SK-N-SH (cell line): ENCODE data around the gene TCF3.
A peak's percentile ranks its signal among the peaks of the same experiment; 100 is the strongest.

ENCODE experiments used
- CTCF ChIP-seq: fragments of 200-600 bp; sonication (generic); IDR thresholded peaks from 2 replicates; pipeline ENCODE4 v1.6.1; 2017; ENCODE audit warnings: antibody characterized with exemption, mild to moderate bottlenecking, moderate library complexity
- ELF1 ChIP-seq: IDR thresholded peaks from 2 replicates; pipeline ENCODE4 v1.4.0; 2012
- EP300 ChIP-seq, 2 experiments: IDR thresholded peaks; 2 replicates each; pipeline versions ENCODE4 v1.4.0 to v1.6.1; 2012; ENCODE audit warnings: borderline replicate concordance in 1 of 2, low read depth in 1 of 2, low read length in 1 of 2
- MEF2A ChIP-seq: IDR thresholded peaks from 2 replicates; pipeline ENCODE4 v1.4.0; 2012; ENCODE audit warnings: low read depth, borderline replicate concordance
- MXI1 ChIP-seq: IDR thresholded peaks from 2 replicates; pipeline ENCODE4 v1.6.1; 2012; ENCODE audit warnings: mild to moderate bottlenecking, low read depth, low read length, improper control_type of control experiment
- PBX3 ChIP-seq: IDR thresholded peaks from 2 replicates; pipeline ENCODE4; 2012
- POLR2AphosphoS5 ChIP-seq: IDR thresholded peaks from 2 replicates; pipeline ENCODE4 v1.6.1; 2012; ENCODE audit warnings: low read depth, low read length
- RAD21 ChIP-seq: IDR thresholded peaks from 2 replicates; pipeline ENCODE4 v1.6.1; 2012; ENCODE audit warnings: mild to moderate bottlenecking, low read length
- SMC3 ChIP-seq: IDR thresholded peaks from 2 replicates; pipeline ENCODE4 v1.6.1; 2012; ENCODE audit warnings: low read depth, low read length, improper control_type of control experiment
- USF2 ChIP-seq: fragments of 150-350 bp; IDR thresholded peaks from 2 replicates; pipeline ENCODE4 v1.6.1; 2017; ENCODE audit warnings: antibody characterized with exemption, low read length, low read depth, borderline replicate concordance
- YY1 ChIP-seq: IDR thresholded peaks from 2 replicates; pipeline ENCODE4 v1.4.0; 2012; ENCODE audit warnings: low read depth, mild to moderate bottlenecking
- ZBTB33 ChIP-seq: IDR thresholded peaks from 2 replicates; pipeline ENCODE4 v1.4.0; 2012; ENCODE audit warnings: low read depth, borderline replicate concordance

GRCh38 chr19:1618157-1619093 is 34.0 kb downstream of the TCF3 start:
- TF ChIP-seq CTCF (peak; percentile 37), USF2 (no peak), EP300 (IDR thresholded peaks at IDR 0.05; ENCODE audit: borderline replicate concordance in 1 of 2, low read depth in 1 of 2, low read length in 1 of 2) (no peak), RAD21 (peak; percentile 35; the same call in 1 of the 2 replicates), MXI1 (no peak), ZBTB33 (no peak), YY1 (no peak), PBX3 (no peak), SMC3 (peak; percentile 35; the same call in 1 of the 2 replicates), ELF1 (no peak), MEF2A (no peak), POLR2AphosphoS5 (no peak)
